BJ (cell line): ENCODE data around the gene C16orf87. TPM values are rescaled to one million over a fixed set of nuclear protein-coding genes. Genes with fewer than 3 reads are reported as not detected.

Source experiments
- CTCF ChIA-PET: fragments of 350-600 bp; formaldehyde crosslinking; extraction: SDS; loops from one replicate; lab custom pipeline; 2021; ENCODE audit warnings: antibody characterized with exemption, inconsistent platforms; lab: Yijun Ruan, JAX
- POLR2A ChIA-PET: fragments of 300-600 bp; sonication (Branson Sonifier 250); formaldehyde crosslinking; extraction: SDS; loops from one replicate; lab custom pipeline; 2021; ENCODE audit warnings: antibody characterized with exemption; lab: Charles Lee
- DNase-seq: peaks from one replicate; pipeline ENCODE4 v3.0.0-alpha.2; 2011; ENCODE audit warnings: low read depth
- H3K27me3 ChIP-seq: 2 replicates; pipeline ENCODE4 v1.6.0; 2011; ENCODE audit warnings: low read length; ENCODE audit not compliant: control insufficient read depth, insufficient read depth
- H3K36me3 ChIP-seq: 2 replicates; pipeline ENCODE4 v1.5.1; 2011; ENCODE audit warnings: low read length; ENCODE audit not compliant: control insufficient read depth, insufficient read depth
- H3K4me3 ChIP-seq: 2 replicates; pipeline ENCODE4 v1.5.1; 2011; ENCODE audit warnings: low read depth, mild to moderate bottlenecking, control low read depth, low read length
- CTCF ChIP-seq: IDR thresholded peaks from 2 replicates; pipeline ENCODE4 v1.5.1; 2011; ENCODE audit warnings: low read depth, mild to moderate bottlenecking, control low read depth, inconsistent platforms, low read length, moderate library complexity; ENCODE audit not compliant: insufficient read depth
- polyA plus RNA-seq: library from polyadenylated mRNA; depleted of rRNA; stranded (reverse); fragments of >200 nt; gene quantifications from 2 replicates; pipeline ENCODE4 v1.2.3, GENCODE V29; 2011

The C16orf87 gene
- polyA plus RNA-seq, 1 experiment, result 2.1 TPM

DNA sequence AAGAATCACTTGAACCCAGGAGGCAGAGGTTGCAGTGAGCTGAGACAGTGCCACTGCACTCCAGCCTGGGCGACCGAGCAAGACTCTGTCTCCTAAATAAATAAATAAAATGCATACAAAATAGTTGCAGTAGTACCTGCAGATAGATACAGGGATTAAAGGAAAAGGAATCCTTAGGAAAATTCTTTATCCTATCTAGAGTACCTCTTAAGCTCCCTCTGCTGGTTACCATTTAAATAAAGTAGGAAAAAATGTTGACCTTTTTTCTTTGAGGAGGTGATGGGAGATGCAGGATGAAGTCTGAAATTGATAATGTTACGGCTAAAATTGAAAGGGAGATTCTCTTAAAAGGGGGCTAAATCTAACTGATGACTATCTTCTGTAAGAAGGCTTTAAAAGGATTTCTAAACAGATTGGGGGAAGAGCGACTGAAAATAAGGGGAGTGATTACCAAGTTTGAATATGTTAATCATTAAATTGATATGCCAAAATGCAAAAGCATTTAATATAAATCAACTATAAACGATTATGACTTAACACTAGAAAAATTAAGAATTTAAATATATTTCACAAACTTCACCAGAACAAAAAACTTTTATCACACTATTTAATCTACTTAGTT, 29.4 kb downstream of the C16orf87 start:
- DNase-seq, result no peak
- CTCF ChIA-PET, result interaction anchor here (0.7 to 5.4 kb wide), 14 partner anchors 8 to 173 kb away, joined by 3 to 43 read pairs (median 4); partner anchors contain the start of gene ORC6
- TF ChIP-seq CTCF, result peak; percentile 37
- Histone ChIP-seq H3K36me3 (no peaks in the 10 kb centered on the region), H3K4me3 (no peak overlapping the region), H3K27me3 (no peaks in the 10 kb centered on the region)
- POLR2A ChIA-PET, result no interaction called here

GRCh38 chr16:46800494-46800893, 30.5 kb downstream of the C16orf87 start:
- Histone ChIP-seq H3K36me3 (no peaks in the 10 kb centered on the region), H3K4me3 (no peak overlapping the region), H3K27me3 (no peaks in the 10 kb centered on the region)
- ChIA-PET CTCF (interaction anchor here (0.6 to 5.4 kb wide), 11 partner anchors 9 to 172 kb away, joined by 3 to 43 read pairs (median 4); partner anchors contain the start of gene ORC6), POLR2A (no interaction called here)
- no peak for DNase-seq
- TF ChIP-seq CTCF, result no peak

GRCh38 chr16:46797501-46797900, 33.5 kb downstream of the C16orf87 start:
- Histone ChIP-seq H3K4me3 (no peak overlapping the region), H3K27me3 (no peaks in the 10 kb centered on the region), H3K36me3 (no peaks in the 10 kb centered on the region)
- ChIA-PET CTCF (interaction anchor here (0.6 to 5.4 kb wide), 4 partner anchors 12 to 470 kb away, joined by 3 to 43 read pairs (median 5); partner anchors contain the start of gene ORC6), POLR2A (no interaction called here)
- TF ChIP-seq CTCF, result no peak
- no peak for DNase-seq

GRCh38 chr16:46796764-46797269, 34.2 kb downstream of the C16orf87 start:
- ChIA-PET POLR2A (no interaction called here), CTCF (interaction anchor here (5.4 kb wide), 1 partner anchor 122 kb away, joined by 43 read pairs; no protein-coding TSS in a partner anchor)
- no peak for TF ChIP-seq CTCF
- no peak for DNase-seq
- no peaks in the 10 kb centered on the region for H3K27me3 ChIP-seq
- no peak overlapping the region for H3K4me3 ChIP-seq
- no peaks in the 10 kb centered on the region for H3K36me3 ChIP-seq

- ChIA-PET CTCF (no interaction called here), POLR2A (no interaction called here)
- no peak for DNase-seq
- no peak for TF ChIP-seq CTCF
- Histone ChIP-seq H3K4me3 (no peak overlapping the region), H3K36me3 (no peaks in the 10 kb centered on the region), H3K27me3 (no peaks in the 10 kb centered on the region)
Measured at GRCh38 chr16:46793841-46794240, 37.1 kb downstream of the C16orf87 start.
